GM18517 (cell line): ENCODE results near the gene POTEH.
"Not testable (repeated sequence)": the region's sequence is repeated elsewhere in the genome, so short reads cannot be mapped to it uniquely, and the experiment has no call there.

Experiments
- ATAC-seq: cut with Tn5 transposase; IDR thresholded peaks from one replicate; pipeline ENCODE4 v1.9.1; 2021; ENCODE audit warnings: mild to moderate bottlenecking, moderate library complexity; ENCODE audit not compliant: unreplicated experiment

The POTEH gene

DNA sequence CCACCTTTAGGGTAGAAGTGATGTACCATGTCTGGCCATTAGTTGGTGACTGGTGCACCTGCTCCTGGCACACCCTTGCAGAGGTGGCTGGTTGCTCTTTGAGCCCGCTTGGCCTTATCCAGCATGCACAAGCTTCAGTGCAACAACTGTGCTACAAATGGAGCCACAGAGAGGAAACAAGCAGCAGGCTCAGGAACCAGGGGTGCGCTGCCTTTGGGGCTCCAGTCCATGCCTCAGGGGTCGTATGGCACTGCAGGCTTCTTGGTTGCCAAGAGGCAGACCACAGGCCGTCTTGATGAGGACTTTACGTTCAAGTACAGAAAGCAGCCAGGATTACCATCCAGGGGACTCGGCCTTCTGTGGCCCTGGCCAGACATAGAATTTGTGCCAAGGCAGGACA is 44.6 kb downstream of the POTEH start:
- ATAC-seq: not testable (repeated sequence)

DNA sequence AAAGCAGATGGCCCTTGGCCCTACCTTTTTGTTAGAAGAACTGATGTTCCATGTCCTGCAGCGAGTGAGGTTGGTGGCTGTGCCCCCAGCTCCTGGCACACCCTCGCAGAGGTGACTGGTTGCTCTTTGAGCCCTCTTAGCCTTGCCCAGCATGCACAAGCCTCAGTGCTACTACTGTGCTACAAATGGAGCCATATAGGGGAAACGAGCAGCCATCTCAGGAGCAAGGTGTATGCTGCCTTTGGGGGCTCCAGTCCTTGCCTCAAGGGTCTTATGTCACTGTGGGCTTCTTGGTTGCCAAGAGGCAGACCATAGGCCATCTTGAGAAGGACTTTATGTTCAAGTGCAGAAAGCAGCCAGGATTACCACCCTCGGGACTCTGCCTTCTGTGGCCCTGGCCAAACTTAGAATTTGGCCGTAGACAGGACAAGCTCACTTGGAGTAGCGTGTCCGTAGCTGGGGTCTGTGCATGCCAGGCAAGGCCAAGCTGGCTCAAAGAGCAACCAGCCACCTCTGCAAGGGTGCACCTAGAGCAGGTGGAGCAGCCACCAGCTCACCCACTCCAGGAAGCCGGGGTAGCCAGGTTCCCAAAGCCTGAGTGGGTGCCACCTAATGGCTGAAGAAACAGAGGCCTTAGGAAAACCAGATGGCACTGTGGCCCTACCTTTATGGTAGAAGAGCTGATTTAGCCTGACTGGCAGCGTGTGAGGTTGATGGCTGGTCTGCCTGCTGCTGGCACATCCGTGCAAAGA is 48.5 kb downstream of the POTEH start:
- not testable (repeated sequence) for ATAC-seq

DNA sequence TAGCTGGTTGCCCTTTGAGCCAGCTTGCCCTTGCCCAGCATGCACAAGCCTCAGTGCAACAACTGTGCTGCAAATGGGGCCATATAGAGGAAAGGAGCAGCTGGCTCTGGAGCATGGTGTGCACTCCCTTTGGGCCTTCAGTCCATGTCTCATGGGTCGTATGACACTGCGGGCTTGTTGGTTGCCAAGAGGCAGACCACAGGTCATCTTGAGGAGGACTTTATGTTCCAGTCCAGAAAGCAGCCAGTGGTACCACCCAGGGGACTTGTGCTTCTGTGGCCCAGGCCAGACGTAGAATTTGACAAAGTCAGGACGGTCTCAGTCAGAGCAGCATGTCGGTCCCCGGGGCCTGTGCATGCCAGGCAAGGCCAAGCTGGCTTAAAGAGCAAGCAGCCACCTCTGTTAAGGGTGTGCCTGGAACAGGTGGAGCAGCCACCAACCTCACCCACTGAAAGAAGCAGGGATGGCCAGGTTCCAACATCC is 49.1 kb downstream of the POTEH start:
- ATAC-seq: not testable (repeated sequence)

DNA sequence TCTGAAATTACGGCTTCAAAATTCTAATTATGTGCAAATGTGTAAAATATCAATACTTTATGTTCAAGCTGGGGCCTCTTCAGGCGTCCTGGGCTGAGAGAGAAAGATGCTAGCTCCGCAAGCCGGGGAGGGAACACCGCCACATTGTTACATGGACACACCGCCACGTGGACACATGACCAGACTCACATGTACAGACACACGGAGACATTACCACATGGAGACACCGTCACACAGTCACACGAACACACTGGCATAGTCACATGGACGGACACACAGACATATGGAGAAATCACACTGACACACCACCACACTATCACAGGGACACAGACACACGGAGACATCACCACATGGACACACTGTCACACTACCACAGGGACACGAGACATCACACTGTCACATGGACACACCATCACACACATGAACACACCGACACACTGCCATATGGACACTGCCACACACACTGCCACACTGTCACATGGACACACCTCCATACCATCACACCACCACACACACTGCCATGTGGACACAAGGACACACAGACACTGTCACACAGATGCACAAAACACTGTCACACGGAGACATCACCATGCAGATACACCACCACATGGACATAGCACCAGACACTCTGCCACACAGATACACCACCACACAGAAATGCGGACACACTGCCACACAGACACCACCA is 58.0 kb downstream of the POTEH start:
- not testable (repeated sequence) for ATAC-seq

DNA sequence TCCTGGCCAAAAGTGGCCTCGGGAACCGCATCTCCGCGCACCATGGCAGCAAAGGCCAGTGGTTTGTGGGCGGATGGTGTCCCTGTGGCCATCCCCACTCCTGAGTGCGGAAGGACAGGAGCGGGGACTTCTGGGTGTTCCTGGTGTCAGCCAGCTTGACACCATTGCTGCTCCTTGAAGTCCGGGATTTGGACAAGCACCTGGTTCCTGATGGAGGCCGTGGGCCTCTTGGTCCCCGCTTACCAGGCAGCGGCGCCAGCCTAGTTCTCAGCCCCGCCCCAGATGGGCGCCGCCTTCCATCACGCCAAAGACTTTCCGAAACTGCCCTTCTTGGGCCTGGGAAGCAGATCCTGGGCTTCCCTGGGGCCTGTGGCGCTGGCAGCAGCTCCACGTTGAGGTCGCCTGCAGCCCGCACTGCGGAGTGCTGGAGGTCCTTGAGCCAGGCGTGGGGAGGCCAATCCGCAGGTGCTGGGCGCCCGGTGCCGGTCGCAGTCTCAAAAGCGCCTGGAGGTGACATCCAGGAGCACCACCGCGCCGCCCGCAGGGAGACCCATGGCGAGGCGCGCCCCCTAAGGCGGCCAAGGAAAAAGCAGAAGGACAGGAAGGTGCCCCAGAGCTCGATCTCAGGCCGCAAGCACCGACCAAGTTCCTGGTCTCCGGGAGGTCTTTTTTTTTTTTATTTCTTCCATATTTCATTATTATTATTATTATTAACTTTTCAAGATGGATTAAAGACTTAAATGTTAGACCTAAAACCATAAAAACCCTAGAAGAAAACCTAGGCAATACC is 59.5 kb downstream of the POTEH start:
- ATAC-seq: not testable (repeated sequence)

DNA sequence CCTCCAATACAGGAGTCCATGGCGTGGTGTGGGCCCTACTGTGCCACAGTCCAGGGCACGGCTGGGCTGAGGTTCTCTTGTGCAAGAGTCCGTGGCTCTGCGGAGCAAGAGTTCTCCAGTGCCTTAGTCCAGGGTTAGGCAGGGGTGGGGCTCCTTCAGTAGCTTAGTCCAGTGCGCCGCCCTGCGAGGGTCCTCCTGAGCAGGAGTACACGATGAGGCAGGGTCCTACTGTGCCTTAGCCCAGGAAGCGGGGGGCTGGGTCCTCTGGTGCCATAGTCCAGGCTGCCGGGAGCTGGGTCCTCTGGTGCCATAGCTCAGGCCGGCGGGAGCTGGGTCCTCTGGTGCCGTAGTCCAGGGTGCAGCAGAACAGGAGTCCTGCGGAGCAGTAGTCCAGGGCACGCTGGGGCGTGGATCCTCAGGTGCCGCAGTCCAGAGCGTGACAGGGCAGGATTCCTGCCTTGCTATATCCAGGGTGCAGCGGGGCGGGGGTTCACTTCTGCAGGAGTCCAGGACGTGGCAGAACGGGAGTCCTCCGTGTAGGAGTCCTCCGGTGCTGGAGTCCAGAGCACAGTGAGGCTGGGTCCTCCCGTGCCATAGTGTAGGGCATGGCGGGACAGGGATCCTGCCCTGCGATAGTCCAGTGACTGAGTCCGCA is 69.7 kb downstream of the POTEH start:
- not testable (repeated sequence) for ATAC-seq

DNA sequence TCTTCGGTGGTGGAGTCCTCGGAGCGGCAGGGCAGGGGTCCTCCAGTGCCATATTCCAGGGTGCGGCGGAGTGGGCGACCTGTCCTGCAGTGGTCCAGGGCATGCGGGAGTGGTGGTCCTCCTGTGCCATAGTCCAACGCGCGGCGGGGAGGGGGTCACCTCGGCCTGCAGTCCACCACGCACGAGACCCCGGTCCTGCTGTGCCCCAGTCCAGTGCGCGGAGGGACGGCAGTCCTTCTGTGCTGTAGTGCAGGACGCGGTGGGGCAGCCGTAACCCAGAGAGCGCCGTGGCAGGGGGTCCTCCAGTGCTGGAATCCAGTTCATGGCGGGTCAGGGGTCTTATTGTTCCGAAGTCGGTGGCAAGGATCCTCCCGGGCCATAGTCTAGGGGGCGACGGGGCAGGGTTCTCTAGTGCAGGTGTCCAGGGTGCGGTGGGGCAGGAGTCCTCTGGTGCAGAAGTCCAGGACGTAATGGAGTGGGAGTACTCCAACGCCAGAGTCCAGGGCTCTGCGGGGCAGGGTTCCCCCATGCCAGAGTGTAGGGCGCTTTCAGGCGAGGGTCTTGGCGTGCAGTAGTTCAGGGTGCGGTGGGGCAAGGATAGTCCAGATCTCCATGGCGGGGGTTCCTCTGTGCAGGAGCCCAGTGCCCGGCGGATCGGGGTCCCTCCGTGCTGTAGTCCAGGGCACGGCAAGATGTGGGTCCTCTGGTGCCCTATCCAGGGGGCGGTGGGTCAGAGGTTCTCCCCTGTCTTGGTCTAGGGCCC is 70.7 kb downstream of the POTEH start:
- ATAC-seq: not testable (repeated sequence)

DNA sequence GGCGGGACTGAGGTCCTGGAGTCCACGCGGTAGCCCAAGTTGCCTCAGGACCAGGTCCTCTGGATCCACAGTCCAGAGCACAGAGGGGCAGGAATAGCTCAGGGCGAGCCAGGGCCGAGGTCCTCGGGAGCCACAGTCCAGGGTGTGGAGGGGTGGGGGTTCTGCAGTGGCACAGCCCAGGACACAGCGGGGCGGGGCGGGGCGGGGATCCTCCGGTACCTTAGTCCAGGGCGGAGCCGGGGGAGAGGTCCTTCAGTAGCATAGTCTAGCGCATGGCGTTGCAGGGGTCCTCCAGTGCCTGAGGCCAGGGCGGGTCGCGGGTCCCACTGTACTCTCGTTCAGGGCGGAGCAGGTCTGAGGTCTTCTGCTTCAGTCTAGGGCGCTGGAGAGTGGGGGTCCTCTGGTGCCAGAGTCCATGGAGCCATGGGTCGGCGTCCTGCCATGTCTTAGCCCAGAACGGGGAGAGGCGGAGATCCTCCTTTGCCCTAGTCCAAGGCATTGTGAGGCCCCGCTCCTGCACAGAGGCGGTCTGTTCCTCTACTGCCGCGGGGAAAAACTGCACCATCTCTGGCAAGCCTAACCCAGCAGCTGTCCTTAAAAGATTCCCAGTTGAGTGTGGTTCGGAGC is 71.4 kb downstream of the POTEH start:
- ATAC-seq: not testable (repeated sequence)

DNA sequence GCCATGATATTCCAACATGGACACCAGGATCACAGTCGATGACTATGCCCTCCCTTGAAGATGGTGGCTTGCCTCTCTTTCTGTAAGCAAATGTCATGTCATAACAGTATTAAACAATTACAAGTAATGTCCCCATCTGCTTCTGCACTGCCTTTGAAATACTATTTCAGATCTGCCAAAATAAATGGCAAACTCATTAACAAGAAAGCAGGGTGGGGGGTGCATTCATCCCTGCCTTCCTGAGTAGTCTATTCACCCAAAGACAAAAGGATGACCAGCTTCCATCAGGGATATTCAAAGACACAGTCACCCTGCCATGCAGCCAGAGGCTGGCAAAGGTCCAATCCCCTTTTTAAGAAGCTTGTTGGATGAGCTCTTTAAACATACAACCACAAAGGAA is 73.7 kb downstream of the POTEH start:
- not testable (repeated sequence) for ATAC-seq
